NCI-H2107 (cell line): Measurements from ENCODE around the gene MCCC1.
A peak's percentile ranks its signal among the peaks of the same experiment; 100 is the strongest.
"Not testable (repeated sequence)": the region's sequence is repeated elsewhere in the genome, so short reads cannot be mapped to it uniquely, and the experiment has no call there.

Experiments
- DNase-seq: peaks from one replicate; lab custom pipeline; 2025; lab: John Stamatoyannopoulos, UW

MCCC1 gene

GRCh38 chr3:183044547-183045229 lies 54.6 kb downstream of the MCCC1 start:
- DNase-seq, result no peak

DNA sequence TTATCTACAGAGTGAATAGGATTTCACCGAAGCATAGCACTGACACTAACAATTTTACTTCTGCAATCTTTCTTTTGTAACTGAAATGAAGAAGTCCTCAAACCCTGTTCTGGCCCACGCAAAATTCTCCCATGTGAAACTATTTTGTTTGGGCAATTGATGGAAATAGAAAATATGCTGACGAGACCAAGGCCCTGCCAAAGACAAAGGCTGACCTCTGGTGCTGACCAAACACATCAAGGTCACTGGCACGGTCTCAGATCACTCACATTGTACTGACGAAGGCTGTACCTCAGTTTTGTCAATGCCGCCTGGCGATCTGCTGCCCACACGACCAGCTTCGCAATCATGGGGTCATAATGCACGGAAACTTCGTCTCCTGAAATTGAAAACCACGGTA lies 60.5 kb downstream of the MCCC1 start:
- DNase-seq, result no peak

- DNase-seq, result no peak
Measured at GRCh38 chr3:183038221-183038620, 61.1 kb downstream of the MCCC1 start.

DNA sequence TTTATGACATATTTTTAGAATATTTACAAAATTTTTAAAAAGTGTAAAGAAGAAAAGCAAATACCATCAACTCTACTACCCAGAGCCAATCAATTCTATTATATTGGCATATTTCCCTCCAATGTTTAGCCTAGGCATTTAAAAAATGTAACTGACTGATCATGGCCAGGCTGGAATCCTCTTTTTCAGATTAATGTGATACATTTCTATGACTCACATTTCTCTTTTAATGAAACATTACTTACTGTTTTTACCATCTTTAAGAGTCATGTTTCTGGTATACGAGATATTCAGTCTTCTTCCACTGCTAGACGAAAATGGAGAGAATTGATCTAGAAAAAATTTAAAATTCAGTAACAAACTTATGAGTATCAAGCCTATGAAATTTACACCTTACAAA lies 65.5 kb downstream of the MCCC1 start:
- DNase-seq, result no peak

GRCh38 chr3:183032880-183033555 lies 66.3 kb downstream of the MCCC1 start:
- no peak for DNase-seq

- DNase-seq, result no peak
Measured at GRCh38 chr3:183031826-183032225, 67.5 kb downstream of the MCCC1 start.

DNA sequence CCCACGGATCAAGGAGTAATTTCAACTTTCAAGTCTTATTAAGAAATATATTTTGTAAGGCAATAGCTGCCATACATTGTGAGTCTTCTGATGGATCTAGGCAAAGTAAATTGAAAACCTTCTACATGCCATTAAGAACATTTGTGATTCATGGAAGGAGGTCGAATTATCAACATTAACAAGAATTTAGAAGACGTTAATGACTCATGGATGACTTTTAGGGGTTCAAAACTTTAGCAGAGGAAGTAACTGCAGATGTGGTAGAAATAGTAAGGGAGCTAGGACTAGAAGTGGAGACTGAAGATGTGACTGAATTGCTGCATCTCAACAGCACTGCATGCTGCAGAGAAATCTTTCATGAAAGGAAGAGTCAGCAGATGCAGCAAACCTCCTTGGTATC lies 70.9 kb downstream of the MCCC1 start:
- DNase-seq, result no peak

GRCh38 chr3:183027276-183027675 lies 72.0 kb downstream of the MCCC1 start:
- DNase-seq, result no peak

GRCh38 chr3:183022936-183023516 lies 76.3 kb downstream of the MCCC1 start:
- no peak for DNase-seq

- DNase-seq, result no peak
Measured at GRCh38 chr3:183018421-183019192, 80.7 kb downstream of the MCCC1 start.

DNA sequence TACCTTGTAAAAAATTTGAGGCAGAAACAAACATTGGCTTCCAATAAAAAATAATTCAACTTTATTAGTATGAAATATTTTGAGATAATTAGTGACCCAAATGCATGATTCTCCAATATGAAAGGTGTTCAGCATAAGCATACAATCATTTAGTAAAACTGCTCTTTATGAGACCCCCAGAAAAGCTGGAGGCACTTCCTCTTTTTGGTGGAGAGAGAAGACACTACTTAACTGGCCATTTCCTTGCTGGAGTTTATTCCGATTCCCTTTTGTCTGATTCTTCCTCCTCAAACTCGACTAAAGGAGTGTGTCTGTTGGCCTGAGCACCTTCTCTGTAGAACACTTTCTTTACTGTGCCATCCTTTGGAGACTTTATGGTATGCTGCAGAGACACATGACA lies 84.1 kb downstream of the MCCC1 start:
- DNase-seq, result no peak

- DNase-seq, result no peak
Measured at GRCh38 chr3:183013856-183014255, 85.4 kb downstream of the MCCC1 start.

DNA sequence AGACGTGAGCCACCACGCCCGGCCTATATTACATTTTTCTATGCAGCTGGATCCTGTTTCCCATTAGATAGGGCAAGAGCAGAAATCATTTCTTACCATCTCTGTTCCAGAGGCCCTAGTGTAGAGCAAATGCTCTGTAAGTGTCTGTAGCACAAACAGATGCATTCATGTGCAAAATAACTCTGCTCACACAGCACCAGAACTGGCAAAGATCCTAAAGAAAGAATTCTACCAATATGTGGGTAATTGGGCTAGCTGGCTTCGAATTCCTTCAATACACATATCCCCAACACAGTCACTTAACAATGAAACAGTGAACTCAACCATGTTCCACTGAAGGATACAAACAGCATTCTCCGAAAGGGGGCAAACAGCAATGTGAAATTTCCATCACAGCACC lies 86.2 kb downstream of the MCCC1 start:
- DNase-seq, result no peak

- DNase-seq, result no peak
Measured at GRCh38 chr3:183008800-183009199, 90.5 kb downstream of the MCCC1 start.

DNA sequence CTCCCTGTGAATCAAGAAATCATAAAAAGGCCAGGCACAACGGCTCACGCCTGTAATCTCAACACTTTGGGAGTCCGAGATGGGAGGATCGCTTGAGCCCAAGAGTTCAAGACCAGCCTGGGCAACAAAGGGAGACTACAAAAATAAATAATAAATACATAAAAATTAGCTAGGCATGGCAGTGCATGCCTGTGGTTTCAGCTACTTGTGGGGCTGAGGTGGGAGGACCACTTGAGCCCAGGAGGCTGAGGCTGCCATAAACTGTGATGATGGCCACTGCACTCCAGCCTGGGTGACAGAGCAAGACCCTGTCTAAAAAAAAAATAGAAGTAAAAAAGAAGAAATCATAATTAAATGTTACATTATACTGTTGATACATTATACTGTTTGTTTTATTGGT lies 91.0 kb downstream of the MCCC1 start:
- no peak for DNase-seq

- DNase-seq, result no peak
Measured at GRCh38 chr3:183006396-183007002, 92.8 kb downstream of the MCCC1 start.

- no peak for DNase-seq
Measured at GRCh38 chr3:182999767-183000166, 99.5 kb downstream of the MCCC1 start.

DNA sequence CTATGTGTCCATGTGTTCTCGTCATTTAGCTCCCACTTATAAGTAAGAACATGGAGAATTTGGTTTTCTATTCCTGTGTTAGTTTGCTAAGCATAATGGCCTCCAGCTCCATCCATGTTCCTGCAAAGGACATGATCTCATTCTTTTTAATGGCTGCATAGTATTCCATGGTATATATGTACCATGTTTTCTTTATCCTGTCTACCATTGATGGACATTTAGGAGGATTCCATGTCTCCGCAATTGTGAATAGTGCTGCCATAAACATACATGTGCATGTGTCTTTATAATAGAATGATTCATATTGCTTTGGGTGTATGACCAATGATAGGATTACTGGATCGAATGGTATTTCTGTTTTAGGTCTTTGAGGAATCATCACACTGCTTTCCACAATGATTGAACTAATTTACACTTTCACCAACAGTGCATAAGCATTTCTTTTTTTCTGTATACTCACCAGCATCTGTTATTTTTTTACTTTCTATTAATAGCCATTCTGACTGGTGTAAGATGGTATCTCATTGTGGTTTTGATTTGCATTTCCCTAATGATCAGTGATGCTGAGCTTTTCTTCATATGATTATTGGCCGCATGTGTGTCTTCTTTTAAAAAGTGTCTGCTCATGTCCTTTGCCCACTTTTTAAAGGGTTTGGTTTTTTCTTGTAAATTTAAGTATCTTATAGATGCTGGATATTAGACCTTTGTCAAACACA lies 105.7 kb downstream of the MCCC1 start:
- DNase-seq, result not testable (repeated sequence)

- DNase-seq, result peak; percentile 94
Measured at GRCh38 chr3:182989566-182989965, 109.7 kb downstream of the MCCC1 start.

GRCh38 chr3:182986021-182986420 lies 113.3 kb downstream of the MCCC1 start:
- DNase-seq, result no peak

- no peak for DNase-seq
Measured at GRCh38 chr3:182983876-182984275, 115.4 kb downstream of the MCCC1 start.

GRCh38 chr3:182981038-182981380 lies 118.3 kb downstream of the MCCC1 start:
- DNase-seq, result no peak
